RCC 7860 (cell line): ENCODE results near the gene TRIM52.
A peak's percentile ranks its signal among the peaks of the same experiment; 100 is the strongest.

ENCODE experiments used
- DNase-seq: peaks from one replicate; pipeline ENCODE4 v3.0.0-alpha.2; 2015; ENCODE audit warnings: low spot score
- FAIRE-seq: peaks from 2 replicates; lab custom pipeline; 2012; peaks lifted over from hg19 to GRCh38; lab: Jason Lieb, UNC

TRIM52 gene

DNA sequence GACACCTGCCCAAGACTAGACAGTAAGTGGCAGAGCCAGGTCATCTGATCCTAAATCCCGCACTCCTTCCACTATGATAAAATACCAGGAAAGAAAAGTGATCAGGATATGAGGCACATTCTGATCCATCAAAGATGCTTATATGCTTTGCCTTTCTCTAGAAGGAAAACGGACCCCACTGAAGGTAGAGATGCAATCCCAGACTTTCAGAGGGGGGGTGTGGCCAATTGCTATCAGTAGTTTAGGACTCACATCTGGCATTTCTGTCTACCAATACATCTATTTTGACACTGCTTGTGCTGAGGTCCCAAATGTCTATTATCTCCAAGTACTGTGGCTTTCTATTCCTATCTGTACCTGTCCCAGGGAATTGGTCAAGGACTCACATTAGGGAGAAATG lies 1.7 kb downstream of the TRIM52 start:
- DNase-seq, result no peak
- FAIRE-seq, result no peak

DNA sequence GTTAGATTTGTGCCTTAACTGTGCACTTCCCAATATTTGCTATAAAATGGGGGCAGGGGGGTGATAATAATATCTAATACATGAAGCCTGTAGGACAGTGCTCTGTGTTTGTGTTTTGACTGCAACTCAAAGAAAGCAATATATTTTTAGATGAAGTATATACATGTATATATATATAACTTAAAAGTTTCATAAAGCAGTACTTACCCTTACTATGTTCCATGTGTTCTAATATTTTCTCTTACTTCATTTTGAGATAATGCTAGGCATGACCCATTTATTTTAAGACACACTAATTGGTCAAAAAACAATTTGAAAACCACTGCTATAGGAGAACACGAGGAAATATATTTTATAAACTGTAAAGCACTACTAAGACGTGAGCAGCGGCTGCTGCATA lies 2.4 kb downstream of the TRIM52 start:
- no peak for DNase-seq
- no peak for FAIRE-seq

DNA sequence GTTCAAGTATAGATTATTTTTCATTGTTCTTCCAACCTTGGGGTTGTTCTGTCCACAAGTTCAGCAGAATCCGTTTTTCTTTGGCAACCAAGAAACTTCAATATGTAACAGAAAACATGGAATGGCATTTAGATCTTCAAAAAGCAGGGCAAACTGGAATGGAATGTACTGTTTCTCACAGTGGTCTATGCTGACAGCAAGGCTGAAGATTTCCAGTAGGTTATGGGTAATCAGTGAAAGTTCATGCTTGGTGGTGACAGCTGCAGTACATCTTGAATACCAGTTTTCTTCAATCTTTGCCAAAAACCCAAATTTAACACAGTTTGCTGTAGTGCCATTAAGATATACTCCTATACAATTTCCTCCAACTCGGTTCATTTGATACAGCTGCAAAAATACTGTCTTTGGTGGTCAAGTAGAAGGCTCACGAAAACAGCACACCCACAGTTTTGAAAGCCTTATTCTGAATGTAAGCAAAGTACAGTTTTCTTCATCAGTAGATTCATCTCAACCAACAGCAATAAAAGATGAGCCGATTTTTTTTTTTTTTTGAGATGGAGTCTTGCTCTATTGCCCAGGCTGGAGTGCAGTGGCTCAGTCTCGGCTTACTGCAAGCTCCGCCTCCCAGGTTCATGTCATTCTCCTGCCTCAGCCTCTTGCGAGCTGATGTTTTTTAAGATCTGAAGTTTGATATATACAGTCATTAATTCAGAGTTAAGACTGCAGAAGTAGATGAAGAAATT lies 4.9 kb downstream of the TRIM52 start:
- DNase-seq, result no peak
- no peak for FAIRE-seq

DNA sequence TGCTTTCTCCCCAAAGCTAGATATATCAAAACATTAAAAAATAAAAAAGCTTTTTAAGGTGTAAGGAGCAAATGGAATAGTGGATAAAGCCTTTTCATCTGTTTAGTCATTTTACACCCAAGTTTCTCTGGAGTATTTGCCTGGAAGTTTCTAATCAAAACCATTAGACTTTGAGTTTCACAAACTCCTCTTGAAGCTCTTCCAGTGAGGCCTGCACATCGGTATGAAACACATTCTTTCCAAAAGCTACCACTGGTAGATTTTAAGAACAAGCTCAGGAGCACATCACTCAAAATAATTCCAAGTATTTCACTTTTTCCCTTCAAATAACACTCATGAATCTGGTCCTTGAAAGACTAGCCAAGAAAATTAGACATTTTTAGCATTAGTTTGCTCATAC lies 5.7 kb downstream of the TRIM52 start:
- DNase-seq (no peak), FAIRE-seq (no peak)

DNA sequence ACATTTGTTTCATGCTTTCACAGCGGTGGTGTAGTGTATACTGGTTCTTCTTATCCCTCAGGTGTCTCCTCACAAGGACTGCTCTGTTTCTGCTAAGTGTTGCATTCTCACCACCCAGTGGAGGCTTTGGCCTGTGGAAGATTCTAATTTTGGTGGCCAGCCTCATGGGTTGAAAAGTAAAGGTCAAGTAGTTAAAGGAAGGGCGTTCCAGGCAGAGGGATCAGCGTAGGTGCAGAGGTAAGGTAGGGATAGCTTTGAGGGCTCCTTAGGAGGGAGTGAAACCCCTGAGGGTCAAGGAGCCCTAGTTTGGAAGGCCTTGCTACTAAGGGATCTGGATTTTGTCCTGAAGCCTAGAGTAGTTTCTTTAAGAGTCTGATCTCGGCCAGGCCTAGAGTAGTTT lies 12.7 kb downstream of the TRIM52 start:
- FAIRE-seq (no peak), DNase-seq (no peak)

DNA sequence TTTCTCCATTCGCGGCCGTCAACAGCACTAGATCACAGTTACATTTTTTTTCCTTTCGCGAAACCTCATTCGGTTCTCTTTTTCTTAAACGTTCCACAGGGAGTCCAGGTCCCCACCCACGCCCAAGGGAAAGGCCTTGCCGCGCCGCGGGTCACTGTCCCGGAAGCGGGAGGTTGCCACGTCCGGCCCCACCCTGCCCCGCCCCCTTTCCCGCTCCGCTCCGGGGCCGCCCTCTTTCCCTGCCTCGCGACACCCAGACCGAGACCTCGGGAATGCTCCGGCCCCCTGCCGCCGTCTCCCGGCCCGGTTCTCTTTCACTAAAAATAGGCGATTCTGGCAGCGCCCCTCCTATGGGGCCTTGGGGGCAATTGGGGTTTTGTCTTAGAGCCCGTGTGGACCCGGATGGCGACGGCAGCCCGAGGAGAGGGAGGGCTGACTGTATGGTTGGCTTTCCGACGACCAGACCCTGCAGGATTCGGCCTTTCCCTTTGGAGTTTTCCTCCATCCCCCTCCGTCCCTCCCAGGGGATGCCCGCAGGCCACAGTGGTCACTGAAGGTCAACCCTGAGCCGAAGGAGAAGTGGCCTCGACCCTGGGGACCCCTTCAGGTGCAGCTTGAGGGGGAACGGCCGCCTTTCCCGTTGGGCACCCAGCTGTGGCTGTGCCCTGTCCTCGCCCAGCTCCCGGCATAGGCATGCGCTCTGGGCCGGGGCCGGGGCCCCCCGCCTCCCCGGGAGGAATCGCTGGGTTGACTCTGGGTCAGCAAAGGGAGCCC lies 14.5 kb downstream of the TRIM52 start:
- DNase-seq, result peak; percentile 69
- FAIRE-seq, result no peak

DNA sequence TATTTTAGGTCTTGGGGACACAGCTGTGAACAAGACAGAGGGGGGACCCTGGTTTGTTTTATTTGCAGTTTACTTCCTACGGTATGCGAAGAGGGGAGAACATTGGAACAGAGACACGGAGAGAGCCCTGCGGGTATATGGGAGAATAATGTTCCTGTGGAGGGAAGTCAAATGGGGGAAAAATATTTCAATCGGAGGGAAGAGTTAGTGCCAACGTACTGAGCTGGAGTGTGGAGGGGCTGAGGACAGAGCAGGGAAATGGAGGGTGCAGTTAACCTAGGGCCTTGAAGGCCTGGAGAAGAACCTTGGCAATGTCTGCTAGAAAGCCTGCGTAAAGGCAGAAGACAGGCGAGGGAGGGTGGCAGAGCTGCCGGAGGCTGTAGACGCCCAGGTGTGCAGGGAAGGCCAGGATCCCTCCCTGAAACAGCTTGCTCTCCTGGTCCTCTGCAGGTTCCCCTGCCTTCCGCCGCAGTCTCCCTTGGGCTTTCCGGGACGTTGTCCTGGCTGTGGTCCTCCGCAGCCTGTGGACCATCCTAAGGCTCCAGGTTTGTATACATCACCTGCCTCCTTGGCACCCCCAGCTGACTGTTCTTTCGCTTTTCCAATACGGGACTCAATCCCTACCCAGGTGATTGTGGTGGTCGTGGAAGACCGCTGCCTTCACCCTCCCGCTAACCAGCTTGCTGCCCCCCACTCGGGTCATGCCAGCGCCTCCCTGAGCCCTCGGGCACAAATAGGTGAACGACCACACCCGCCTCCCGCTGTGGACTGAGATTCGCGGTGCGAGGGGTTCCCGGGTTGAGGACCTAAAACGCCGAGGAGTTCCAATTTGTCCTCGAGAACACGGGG lies 15.3 kb downstream of the TRIM52 start:
- FAIRE-seq, result no peak
- no peak for DNase-seq

DNA sequence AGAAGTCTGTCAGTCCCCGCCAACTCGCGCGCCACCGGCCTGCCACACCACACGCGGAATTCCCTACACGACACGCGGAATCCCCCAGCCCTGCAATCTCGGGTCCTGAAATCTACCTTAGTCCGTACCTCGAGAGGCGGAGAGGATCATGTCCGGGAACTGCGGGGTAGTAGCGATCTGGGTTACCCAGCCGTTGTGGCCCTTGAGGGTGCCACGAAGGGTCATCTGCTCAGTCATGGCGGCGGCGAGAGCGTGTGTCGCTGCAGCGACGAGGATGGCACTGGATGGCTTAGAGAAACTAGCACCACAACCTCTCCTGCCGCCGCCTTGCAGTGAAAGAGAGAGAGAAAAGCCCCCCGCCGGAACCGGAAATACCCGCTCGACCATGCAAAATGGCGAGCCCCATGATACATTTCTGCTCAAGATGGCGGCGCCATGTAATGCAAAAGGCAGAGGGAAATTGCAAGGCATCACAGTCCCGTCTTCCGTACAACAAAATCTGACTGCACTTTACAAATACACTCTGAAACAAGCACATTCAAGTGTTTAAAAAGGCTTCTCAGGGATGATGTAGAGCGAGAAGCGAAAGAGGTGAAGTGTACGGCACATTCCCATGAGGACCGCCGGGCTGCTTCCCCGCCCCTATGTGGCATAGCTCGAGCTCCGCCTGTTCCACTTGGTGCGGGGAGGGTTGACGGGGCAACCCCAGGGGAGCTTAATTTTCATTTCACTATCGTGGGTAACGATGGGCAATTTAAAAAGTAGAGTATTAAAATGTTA lies 17.2 kb downstream of the TRIM52 start, which contains the start of gene RACK1:
Gene RACK1 (minus strand): TSS at position 343 of the 780 bp plus-strand sequence. CDS start 106 bp downstream, at position 237.
- FAIRE-seq (no peak), DNase-seq (peak; percentile 79)

DNA sequence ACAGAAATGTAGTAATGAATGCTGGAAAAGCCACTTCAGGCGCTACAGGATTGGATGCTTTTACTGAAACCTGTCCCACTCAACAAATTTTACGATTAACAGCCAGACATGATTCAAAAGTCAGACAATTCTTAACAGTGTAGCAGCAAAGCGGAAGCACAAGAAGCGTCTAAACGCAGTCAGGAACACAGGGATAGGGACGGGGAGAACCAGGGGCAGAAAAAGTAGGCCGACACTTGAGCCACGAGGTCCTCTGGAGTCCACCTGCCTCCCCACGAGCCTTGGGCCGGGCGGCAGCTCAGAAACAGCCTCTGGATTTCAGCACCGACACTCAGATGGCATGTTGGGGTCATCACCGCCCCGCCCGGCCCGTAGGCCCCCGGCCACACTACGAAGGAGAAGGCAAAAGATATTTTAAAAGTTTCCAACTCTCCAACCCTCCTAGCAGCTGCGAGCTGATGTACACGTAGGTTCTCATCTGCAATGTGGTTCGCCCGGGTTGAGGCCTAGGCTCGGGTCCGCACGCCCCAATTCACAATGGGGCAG lies 17.9 kb downstream of the TRIM52 start:
- FAIRE-seq (no peak), DNase-seq (no peak)

DNA sequence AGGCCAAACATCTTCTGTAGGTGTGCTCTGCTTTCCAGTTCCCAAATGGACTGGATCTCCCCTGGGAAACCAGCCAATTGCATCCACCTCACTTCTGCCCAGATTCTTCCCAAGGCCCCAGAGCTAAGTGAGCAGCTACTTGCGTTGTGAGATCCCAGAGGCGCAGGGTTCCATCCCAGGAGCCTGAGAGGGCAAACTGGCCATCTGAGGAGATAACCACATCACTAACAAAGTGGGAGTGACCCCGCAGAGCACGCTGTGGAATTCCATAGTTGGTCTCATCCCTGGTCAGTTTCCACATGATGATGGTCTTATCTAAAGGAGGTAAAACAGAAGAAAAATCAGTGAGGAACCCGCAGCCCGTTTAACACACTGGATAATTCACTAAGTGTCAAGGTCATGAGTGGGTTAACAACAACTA lies 18.9 kb downstream of the TRIM52 start:
- FAIRE-seq (no peak), DNase-seq (no peak)

DNA sequence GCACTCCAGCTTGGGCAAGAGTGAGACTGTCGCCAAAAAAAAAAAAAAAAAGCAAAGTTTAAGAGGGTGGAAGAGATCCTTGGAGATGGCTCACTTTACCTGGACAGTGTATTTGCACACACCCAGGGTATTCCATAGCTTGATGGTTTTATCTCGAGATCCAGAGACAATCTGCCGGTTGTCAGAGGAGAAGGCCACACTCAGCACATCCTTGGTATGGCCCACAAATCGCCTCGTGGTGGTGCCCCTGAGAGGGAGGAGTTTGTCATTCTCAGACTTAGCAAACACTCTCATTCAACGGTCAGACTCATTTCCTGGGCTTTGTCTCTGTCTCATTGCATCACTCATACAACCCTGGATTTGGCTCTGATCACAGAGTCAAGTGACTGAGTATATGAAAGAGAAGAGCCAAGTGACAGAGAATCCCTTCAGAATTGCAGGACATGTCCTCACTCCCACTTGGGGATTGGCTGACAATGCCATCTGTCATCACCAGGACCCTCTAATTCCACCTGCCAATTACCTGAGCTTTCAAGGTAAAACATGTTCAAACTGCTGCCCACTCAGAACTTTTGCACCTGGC lies 19.5 kb downstream of the TRIM52 start:
- DNase-seq, result peak; percentile 86
- peak; percentile 71 for FAIRE-seq

DNA sequence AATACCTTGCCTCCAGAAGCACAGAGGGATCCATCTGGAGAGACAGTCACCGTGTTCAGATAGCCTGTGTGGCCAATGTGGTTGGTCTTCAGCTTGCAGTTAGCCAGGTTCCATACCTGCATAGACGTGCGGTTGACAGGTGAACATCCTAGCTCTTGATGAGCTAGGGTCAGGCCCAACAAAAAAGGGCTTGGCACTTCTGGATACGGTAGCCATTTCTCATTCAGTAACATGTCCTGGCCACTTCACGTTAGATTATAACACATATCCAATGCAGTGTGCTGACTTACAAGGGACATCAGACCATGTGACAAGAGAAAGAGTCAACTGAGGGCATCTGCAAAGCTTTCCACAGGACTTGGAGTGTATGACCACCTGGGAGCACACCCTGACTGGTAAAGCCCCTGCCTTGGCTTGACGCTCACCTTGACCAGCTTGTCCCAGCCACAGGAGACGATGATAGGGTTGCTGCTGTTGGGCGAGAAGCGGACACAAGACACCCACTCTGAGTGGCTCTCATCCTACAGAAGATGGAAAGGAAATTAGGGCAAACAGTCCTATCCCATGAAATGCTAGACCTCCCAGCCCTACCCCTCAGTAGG lies 21.8 kb downstream of the TRIM52 start:
- no peak for FAIRE-seq
- no peak for DNase-seq

DNA sequence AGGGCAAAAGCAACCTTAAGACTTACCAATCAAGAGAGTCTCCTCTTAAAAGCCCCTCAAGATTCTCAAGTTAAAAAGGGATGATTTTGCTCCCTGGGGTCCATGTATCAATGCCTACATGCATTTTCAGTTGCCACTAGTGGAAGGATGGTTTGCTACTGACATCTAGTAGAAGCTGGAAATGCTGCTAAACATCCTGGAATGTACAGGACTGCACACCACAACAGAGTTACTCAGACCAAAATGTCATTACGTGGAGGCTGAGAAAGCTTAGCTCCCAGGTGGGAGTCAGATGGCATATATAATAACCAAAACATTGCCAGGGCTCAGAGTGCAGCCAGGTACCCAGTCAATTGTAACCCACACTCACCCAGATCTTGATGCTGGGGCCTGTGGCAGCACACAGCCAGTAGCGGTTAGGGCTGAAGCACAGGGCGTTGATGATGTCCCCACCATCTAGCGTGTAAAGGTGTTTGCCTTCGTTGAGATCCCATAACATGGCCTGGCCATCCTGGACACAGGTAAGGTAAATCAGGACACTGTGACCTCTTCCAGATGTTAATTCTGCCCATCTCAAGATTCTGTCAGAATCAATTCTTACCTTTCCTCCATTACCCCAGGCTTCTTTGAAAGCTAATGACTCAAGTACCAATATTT lies 23.1 kb downstream of the TRIM52 start:
- FAIRE-seq (no peak), DNase-seq (no peak)

DNA sequence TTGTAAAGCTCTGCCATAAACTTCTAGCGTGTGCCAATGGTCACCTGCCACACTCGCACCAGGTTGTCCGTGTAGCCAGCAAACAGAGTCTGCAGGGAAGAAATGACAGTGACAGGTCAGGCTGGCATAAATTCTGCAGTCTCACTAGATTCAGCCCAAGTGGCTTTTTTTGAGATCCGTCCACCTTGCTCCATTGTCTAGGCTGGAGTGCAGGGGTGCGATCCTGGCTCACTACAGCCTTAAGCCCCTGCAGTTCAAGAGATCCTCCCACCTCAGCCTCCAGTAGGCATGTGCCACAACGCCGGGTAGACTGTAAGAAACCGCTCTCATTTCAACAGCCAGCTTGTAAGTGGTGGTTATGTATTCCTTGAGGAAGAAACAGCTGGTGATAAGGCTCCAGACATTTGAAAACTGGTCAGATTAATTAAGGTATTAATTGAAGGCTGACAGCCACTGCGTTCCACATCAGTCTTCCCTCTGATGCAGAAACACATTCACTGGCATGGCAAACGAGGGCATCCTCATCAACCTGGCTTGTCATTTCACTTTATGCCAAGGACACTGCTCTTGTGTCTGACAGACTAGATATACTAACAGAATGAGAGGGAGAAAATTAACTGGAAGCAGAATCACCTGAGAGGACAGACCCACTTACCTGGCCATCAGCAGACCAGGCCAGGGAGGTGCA lies 23.8 kb downstream of the TRIM52 start:
- FAIRE-seq, result no peak
- DNase-seq, result no peak

DNA sequence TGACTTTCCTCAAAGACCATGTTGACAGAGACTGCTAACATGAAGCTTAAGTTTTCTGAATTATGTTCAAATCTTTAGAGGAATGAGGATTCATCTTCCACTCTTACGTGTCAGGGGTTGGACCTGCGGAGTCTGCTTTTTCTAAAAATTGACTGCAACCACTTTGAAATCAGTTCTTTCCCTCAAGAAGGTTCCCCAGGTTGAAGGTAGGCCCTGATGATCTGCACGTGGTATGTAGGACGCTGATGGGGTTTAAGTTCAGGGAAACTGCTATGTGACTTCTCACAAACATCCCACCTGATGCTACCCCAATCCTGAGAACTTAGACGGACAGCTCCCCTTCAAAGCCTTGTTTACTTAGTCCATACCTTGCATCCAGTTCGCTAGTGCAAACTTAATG lies 24.5 kb downstream of the TRIM52 start:
- FAIRE-seq, result no peak

DNA sequence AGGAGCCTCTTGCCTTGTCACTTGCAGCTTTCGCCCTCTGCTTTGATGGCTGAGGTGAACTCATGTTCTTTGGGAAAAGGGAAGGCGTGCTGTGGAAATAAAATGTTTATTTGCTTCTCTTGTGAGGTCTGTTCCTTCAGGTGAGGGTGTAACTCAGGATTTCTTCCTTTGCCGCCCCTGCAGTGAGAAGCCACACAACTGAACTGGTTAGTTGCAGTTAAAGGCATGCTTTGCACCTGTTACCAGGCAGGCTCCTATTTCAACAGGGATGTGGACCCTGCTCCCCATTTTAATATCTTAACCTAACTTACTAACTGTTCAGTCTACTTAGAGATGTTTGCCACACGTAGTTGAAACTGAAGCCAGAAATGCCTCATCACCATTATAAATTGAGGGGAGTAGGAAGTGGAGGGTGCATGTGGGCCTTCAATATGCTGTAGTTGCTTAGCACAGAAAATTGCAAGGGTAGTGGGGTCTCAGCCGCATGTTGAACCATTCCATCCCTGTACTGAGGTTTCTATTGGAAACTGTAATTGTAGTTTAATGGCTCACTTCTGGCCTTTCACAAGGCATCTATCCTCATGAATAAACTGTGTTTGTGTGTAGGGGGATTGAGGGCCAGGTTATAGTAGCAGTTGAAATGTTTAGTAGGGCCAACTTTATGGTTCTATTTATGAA lies 25.1 kb downstream of the TRIM52 start:
- FAIRE-seq (no peak), DNase-seq (no peak)

More for the DNA sequence above, 24.5 kb downstream of the TRIM52 start:
- no peak for DNase-seq

DNA sequence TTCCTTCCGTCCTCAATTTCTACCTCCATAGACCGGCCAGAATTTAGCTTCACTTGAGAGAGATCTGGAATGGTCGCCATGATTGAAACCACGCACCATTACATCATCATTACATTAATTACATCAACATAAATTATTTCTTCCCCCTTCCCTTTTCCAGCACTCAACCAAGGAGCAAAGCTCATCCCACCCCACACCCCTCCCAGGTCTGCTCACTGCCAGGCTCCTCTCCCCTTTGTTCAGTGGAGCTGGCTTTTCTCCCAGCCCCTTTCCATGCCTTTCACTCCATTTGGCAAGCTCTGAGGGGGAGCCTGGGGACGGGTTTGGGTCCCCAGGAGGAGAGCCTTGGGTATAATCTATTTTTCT lies 25.6 kb downstream of the TRIM52 start:
- FAIRE-seq (no peak), DNase-seq (no peak)
